GM19099 (cell line): Measurements from ENCODE around the gene CETN2.

ENCODE experiments used
- POLR2A ChIP-seq: IDR thresholded peaks from 3 replicates; pipeline ENCODE4 v1.6.1; 2011; ENCODE audit warnings: low read depth; ENCODE audit not compliant: insufficient read length; ENCODE audit errors: extremely low read depth

Gene CETN2

GRCh38 chrX:152845618-152846240, 15.2 kb upstream of the CETN2 start:
- TF ChIP-seq POLR2A: no peak

GRCh38 chrX:152844256-152844655, 13.7 kb upstream of the CETN2 start:
- TF ChIP-seq POLR2A: no peak

- TF ChIP-seq POLR2A: no peak
These were observed 13.3 kb upstream of the CETN2 start for GRCh38 chrX:152843852-152844251.

GRCh38 chrX:152842772-152843338, 12.3 kb upstream of the CETN2 start:
- TF ChIP-seq POLR2A: no peak

- TF ChIP-seq POLR2A: no peak
These were observed 2.8 kb upstream of the CETN2 start for GRCh38 chrX:152833378-152833777.

- TF ChIP-seq POLR2A: no peak
These were observed 2.0 kb upstream of the CETN2 start for GRCh38 chrX:152832520-152832919.

- no peak for TF ChIP-seq POLR2A
These were observed 834 bp upstream of the CETN2 start for GRCh38 chrX:152831391-152831790.

GRCh38 chrX:152824841-152825374, 5.6 kb downstream of the CETN2 start:
- TF ChIP-seq POLR2A: no peak

GRCh38 chrX:152823657-152824056, 6.9 kb downstream of the CETN2 start:
- TF ChIP-seq POLR2A: no peak

GRCh38 chrX:152822383-152823086, 8.0 kb downstream of the CETN2 start:
- TF ChIP-seq POLR2A: no peak

- TF ChIP-seq POLR2A: no peak
These were observed 9.3 kb downstream of the CETN2 start for GRCh38 chrX:152821145-152821765.

- TF ChIP-seq POLR2A: no peak
These were observed 10.8 kb downstream of the CETN2 start for GRCh38 chrX:152819732-152820131.

- TF ChIP-seq POLR2A: no peak
These were observed 11.3 kb downstream of the CETN2 start for GRCh38 chrX:152819266-152819665.

GRCh38 chrX:152818356-152818755, 12.2 kb downstream of the CETN2 start:
- no peak for TF ChIP-seq POLR2A

- no peak for TF ChIP-seq POLR2A
These were observed 13.3 kb downstream of the CETN2 start for GRCh38 chrX:152817078-152817764.
